BJ (cell line): Measurements from ENCODE around the gene TPR. TPM values are rescaled to one million over a fixed set of nuclear protein-coding genes. Genes with fewer than 3 reads are reported as not detected.

Experiments
- CTCF ChIA-PET: fragments of 350-600 bp; formaldehyde crosslinking; extraction: SDS; loops from one replicate; lab custom pipeline; 2021; ENCODE audit warnings: antibody characterized with exemption, inconsistent platforms; lab: Yijun Ruan, JAX
- POLR2A ChIA-PET: fragments of 300-600 bp; sonication (Branson Sonifier 250); formaldehyde crosslinking; extraction: SDS; loops from one replicate; lab custom pipeline; 2021; ENCODE audit warnings: antibody characterized with exemption; lab: Charles Lee
- DNase-seq: peaks from one replicate; pipeline ENCODE4 v3.0.0-alpha.2; 2011; ENCODE audit warnings: low read depth
- H3K27me3 ChIP-seq: 2 replicates; pipeline ENCODE4 v1.6.0; 2011; ENCODE audit warnings: low read length; ENCODE audit not compliant: control insufficient read depth, insufficient read depth
- H3K36me3 ChIP-seq: 2 replicates; pipeline ENCODE4 v1.5.1; 2011; ENCODE audit warnings: low read length; ENCODE audit not compliant: control insufficient read depth, insufficient read depth
- H3K4me3 ChIP-seq: 2 replicates; pipeline ENCODE4 v1.5.1; 2011; ENCODE audit warnings: low read depth, mild to moderate bottlenecking, control low read depth, low read length
- CTCF ChIP-seq: IDR thresholded peaks from 2 replicates; pipeline ENCODE4 v1.5.1; 2011; ENCODE audit warnings: low read depth, mild to moderate bottlenecking, control low read depth, inconsistent platforms, low read length, moderate library complexity; ENCODE audit not compliant: insufficient read depth
- polyA plus RNA-seq: library from polyadenylated mRNA; depleted of rRNA; stranded (reverse); fragments of >200 nt; gene quantifications from 2 replicates; pipeline ENCODE4 v1.2.3, GENCODE V29; 2011

The TPR gene
- polyA plus RNA-seq, 1 experiment, result 48.6 TPM

- no peak for TF ChIP-seq CTCF
- Histone ChIP-seq H3K27me3 (no peaks in the 10 kb centered on the region), H3K36me3 (no peaks in the 10 kb centered on the region; the same call in 1 of the 2 replicates), H3K4me3 (no peak overlapping the region)
- ChIA-PET CTCF (interaction anchor here (1.0 kb wide), 1 partner anchor 17 kb away, joined by 4 read pairs; no protein-coding TSS in a partner anchor), POLR2A (no interaction called here)
- DNase-seq, result no peak
Observed at GRCh38 chr1:186308264-186309060, 66.6 kb downstream of the TPR start.

GRCh38 chr1:186307445-186307844, 67.6 kb downstream of the TPR start:
- Histone ChIP-seq H3K36me3 (no peaks in the 10 kb centered on the region), H3K27me3 (no peaks in the 10 kb centered on the region), H3K4me3 (no peak overlapping the region)
- ChIA-PET CTCF (no interaction called here), POLR2A (no interaction called here)
- DNase-seq, result no peak
- TF ChIP-seq CTCF, result no peak

- no peak for DNase-seq
- CTCF ChIA-PET, result no interaction called here
- Histone ChIP-seq H3K36me3 (no peaks in the 10 kb centered on the region), H3K4me3 (no peak overlapping the region), H3K27me3 (no peaks in the 10 kb centered on the region)
- TF ChIP-seq CTCF, result no peak
- POLR2A ChIA-PET, result no interaction called here
Observed at GRCh38 chr1:186306533-186306932, 68.5 kb downstream of the TPR start.

GRCh38 chr1:186304982-186305949, 69.8 kb downstream of the TPR start:
- POLR2A ChIA-PET, result no interaction called here
- no peak for DNase-seq
- TF ChIP-seq CTCF, result peak; percentile 62
- H3K4me3 ChIP-seq, result no peak overlapping the region
- H3K36me3 ChIP-seq, result no peaks in the 10 kb centered on the region
- CTCF ChIA-PET, result interaction anchor here (1.0 to 2.9 kb wide), 6 partner anchors 9 to 37 kb away, joined by 3 to 6 read pairs (median 4); partner anchors contain the start of gene PRG4
- no peaks in the 10 kb centered on the region for H3K27me3 ChIP-seq

GRCh38 chr1:186303911-186304310, 71.1 kb downstream of the TPR start:
- no peak overlapping the region for H3K4me3 ChIP-seq
- CTCF ChIA-PET, result interaction anchor here (1.4 to 2.9 kb wide), 3 partner anchors 11 to 15 kb away, joined by 3 to 6 read pairs (median 5); no protein-coding TSS in a partner anchor
- DNase-seq, result no peak
- no peak for TF ChIP-seq CTCF
- H3K36me3 ChIP-seq, result no peaks in the 10 kb centered on the region
- H3K27me3 ChIP-seq, result no peaks in the 10 kb centered on the region
- POLR2A ChIA-PET, result no interaction called here
